DMS 273 (cell line): Measurements from ENCODE around the gene CUEDC1.

ENCODE experiments used
- DNase-seq: peaks from one replicate; lab custom pipeline; 2025; ENCODE audit not compliant: unreplicated experiment; lab: John Stamatoyannopoulos, UW

Gene CUEDC1

DNA sequence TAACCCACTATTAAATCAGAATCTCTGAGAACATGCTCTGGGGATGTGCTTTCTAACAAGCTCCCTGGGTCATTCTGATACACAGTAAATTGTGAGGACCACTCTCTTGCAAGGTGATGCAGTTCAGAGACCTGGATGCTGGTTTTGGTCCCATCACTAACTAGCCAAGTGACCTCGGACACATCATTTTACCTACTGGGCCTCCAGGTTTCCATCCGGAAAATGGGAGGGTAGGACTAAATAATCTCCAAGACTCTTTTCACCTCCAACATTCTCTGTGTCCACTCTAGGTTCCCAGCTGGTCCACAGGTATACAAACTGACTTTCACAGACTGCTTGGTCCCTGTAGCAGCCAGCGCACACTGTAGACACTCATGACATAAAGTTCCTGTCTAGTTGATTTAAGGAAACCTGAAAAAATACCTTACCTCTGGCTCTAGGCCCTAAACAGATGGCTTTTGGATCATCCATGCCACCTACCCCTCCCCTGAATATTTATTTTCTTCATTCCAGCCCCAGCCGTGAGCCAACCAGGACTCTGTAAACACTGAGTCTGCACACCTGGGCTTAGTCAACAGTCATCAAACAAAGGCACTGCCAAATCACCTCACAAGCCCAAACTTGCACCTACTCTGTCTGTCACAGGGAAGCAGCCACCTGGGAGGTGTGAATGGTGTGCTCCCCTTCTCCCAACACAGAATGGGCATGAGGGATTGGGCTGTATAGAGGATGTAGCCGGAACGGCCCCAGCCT, 54.0 kb downstream of the CUEDC1 start:
- no peak for DNase-seq

DNA sequence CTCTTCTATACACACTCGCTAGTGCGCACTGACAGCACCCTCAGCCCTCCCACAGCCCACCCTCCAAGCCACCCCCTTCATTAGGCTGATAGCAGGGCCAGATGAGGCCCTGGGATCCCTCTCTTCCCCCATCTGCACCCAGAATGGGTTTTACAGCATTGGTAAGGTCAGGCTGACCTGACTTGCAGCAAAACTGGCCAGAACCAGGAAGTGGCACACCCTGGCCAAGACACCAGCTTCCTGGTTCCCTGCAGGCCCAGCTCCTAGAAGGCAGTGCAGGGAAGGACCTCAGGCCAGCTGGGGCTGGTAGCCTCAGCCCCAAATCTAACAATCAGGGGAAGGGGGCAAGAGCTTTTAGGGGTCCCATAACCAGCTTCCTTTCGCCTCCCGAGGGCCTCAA, 55.4 kb downstream of the CUEDC1 start:
- no peak for DNase-seq

- peak; percentile 69 for DNase-seq
These were observed 55.8 kb downstream of the CUEDC1 start for GRCh38 chr17:57899391-57899790.

GRCh38 chr17:57898487-57899311, 56.5 kb downstream of the CUEDC1 start:
- peak; percentile 97 for DNase-seq

GRCh38 chr17:57895382-57896060, 59.7 kb downstream of the CUEDC1 start:
- DNase-seq: no peak

DNA sequence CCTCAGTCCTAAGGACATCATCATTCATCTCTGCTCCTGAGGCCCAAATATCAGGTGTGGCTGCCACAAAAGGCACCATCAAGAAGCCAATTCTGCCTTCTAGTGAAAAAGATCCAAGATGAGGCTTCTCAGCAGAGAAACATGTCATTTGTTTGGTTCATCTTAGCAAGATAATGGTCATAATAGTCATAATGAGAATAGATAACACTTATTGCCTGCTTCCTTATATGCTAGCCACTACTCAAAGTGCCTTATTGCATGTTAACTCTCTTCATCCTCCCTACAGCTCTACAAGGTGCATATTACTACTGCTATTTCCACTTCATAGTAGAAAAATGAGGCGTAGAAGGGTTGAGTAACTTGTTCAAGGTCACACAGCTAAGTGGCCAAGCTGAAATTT, 60.4 kb downstream of the CUEDC1 start:
- no peak for DNase-seq

DNA sequence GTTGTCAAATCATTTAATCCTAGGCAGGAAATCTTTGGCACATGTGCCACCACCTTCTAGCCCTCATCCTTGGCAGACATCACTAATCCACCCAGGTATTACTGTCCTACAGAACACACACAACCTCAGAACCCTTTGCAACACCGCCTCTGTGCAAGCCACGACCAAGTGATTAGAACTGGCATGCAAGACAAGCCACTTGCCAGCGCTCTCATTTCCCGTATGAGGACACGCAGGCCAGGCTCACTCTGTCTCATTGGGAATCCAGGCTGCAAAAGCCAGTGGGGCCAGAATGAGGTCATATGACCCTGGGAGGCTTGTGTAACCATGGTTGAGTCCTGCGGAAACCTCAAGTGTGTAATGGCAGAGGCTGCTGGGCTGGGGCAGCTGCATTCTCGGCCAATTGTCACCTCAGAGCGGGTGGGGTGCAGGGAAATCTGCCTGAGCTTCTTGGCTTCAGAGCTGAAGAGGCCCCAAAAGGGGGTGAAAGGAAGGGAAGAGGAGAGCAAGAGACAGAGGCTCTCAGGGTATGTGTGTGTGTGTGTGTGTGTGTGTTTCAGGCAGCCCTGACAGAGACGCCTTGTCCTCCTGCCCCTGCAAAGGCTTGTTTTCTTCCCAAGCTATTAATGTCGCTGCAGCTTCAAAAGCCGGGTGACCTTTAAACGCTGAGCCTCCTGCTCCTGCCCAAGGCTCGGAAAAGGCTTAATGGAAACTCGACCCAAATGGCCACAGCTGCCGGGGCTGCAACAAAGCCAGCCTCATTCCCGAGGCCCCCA, 62.2 kb downstream of the CUEDC1 start:
- DNase-seq: peak; percentile 40

DNA sequence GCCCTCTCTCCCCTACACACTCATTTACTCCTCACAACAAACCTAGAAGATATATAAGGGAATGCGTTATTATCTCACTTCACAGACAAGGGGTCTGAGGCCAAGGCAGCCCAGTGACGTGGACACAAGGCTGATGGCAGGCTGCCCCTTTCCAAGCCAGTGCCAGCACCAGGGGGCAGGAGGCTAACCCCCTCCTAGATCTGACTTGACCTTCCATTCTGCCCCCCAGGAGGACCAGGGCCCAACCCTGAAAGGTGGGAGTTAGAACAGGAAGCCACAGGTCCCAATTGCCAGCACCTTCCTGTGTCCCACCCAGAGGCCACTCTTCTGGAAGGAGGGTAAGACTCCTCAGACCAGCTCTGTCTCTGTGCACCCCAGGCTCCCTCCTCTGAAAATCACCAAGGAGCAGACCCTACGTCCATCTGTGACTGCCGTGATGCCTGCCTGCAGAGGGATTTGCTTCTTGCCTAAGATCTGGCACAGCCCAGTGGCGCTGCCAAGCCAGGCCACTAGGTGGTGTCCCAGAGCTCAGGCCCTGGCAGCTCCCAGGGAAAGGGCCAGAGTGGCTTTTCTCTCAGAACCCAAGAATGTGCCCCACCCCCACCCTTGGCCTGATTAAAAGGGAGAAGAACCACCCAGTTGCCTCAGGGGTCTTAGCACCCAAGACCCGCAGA, 62.9 kb downstream of the CUEDC1 start:
- peak; percentile 89 for DNase-seq

DNA sequence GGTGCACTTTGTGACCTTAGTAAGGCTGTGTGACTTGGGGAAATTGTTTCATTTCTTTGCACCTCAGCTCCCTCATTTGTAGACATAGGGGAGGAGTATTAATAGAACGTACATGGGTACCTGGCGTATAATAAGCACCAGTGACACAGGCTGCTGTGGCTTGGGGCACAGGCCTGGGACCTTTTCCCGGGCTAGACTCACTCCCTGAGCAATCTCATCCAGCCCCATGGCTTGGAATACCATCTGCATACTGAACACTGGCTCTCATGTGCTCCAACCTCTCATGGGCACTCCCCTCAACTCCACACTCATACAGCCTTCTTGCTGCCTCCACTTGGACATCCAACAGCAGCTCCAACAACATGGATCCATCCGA, 64.4 kb downstream of the CUEDC1 start:
- DNase-seq: no peak

GRCh38 chr17:57889892-57890856, 65.0 kb downstream of the CUEDC1 start:
- DNase-seq: peak; percentile 73

DNA sequence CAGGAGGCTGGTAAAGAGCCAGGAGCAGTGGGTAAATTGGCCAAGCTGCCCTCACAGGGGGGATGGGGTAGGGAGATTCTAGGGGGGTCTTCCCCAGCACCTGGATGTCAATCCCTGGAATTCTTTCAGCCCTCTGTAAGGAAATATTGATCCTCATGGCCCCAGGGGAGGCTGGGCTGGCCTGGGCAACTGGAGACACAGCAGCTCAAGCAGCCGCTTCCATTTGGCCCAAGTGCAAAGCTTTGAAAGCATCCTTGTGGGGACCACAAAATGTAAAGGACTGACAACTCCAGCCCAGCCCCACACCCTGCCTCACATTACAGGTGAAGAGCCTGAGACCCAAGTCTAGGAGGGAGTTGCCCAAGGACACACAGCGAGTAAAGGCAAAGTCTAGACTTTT, 66.0 kb downstream of the CUEDC1 start:
- DNase-seq: no peak

DNA sequence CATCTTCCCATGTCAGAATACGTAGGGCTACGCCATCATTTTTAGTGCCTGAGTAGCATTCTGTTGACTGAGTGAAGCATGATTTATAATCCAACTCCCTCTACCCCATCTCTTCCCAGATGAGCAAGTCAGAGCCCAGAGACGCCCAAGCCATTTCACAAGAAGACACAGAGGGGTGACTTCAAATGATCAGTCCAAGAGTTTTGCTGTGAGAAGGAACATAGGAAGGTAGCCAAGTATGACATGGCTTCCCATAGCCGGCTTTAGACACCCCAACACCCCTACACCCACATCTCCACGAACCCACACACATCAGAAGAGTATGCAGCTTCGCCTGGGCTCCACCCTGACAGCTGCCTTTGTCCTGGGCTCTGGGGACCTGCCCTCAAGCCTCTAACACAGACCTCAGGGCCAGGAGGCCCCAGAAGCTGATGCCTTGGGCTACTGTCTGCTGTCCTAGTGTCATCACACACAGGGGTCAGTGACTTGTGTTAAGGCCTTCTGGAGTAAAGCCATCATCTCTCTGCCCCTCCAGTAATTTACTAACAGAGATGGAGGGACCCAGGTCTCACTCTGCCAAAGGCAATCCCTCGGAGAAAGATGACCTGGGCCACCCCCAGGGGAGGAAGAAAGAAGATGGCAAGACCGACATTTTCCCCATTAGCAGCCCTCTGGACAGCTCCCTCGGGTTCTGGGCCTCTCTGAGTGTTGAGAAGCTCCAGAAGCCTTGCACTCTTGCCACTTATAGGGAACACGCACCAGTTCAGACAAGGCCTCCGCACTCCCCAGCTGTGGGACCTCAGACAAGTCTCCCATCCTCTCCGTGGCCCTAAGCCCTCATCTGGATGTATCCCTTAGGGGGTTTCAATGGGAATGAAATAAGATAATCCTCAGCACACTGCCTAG, 66.6 kb downstream of the CUEDC1 start:
- no peak for DNase-seq

GRCh38 chr17:57887161-57887560, 68.1 kb downstream of the CUEDC1 start:
- no peak for DNase-seq

DNA sequence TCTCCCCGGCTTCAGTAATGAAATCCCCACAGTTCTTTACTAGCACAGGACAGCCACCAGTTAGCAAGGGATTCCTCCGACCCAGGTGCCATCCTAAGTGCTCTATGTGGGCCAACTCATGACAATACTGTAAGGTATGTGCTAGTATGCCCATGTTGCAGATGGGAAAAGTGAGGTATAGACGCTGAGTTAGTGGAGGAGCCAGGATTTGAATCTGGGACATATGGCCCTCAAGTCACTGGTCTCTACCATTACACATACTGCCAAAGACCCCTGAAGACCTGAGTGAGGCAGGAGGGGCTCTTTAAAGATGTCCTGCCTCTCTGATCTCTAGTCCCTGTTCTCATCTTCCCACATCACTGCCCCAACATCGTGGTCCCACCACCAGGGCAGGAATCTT, 69.2 kb downstream of the CUEDC1 start:
- no peak for DNase-seq

GRCh38 chr17:57885148-57885915, 69.9 kb downstream of the CUEDC1 start:
- no peak for DNase-seq

DNA sequence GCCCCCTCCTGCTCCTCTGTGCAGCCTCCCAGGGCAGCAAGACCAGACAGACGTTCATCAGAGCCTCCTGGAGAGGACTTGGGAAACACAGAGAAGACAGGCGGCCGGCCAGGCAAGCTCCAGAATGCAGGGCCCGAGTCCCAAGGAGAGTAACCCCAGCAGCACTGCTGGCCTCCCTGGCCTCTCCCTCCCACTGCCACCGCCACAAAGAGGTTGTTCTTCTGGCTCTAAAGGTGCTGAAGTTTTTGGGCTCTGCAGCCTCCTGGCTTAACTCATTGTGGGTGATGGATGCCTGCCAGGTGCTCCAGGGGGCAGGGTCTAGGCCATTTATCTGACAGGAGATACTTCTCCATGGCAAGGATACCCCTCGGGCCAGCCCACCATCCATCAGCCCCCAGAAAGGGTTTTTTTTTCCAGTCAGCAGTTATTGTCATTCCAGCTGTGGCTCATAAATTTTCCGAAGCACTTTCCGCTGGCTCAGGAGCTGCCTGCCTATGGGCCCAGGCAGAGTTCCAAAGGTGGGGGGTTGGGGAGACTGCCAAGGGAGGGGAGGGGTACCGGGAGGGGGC, 73.3 kb downstream of the CUEDC1 start:
- no peak for DNase-seq

- DNase-seq: no peak
These were observed 74.1 kb downstream of the CUEDC1 start for GRCh38 chr17:57881143-57881542.
